ENCODE results near the gene MAPKAPK5. TPM values are rescaled to one million over a fixed set of nuclear protein-coding genes. Genes with fewer than 3 reads are reported as not detected.
"Not testable (repeated sequence)": the region's sequence is repeated elsewhere in the genome, so short reads cannot be mapped to it uniquely, and the experiment has no call there.

Gene MAPKAPK5
- total RNA-seq, 1 donor from 2014 or later = 41.4 TPM

DNA sequence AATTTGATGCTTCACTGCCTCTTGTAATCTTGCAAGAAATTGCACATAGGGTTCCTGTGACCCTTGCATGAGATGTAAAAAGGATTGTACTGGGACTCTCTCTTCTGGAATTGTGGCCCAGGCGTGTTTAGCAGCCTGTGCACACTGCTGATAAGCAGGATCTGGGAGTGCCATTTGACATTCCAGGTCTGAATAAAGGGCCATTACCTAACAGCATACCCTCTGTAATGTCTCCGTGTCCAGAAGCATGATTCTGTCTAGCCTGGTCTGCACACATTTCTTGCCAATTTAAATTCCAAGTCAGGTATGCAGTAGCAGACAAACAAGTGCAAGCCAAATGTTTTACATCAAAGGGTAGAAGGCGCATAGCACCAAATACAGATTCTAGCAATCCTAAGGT lies 18.1 kb upstream of the MAPKAPK5 start:
- Mint-ChIP-seq H3K4me1 (ENCODE audit: unreplicated experiment) (no peaks in the 10 kb centered on the region), H3K27ac (ENCODE audit: unreplicated experiment) (no peak overlapping the region), H3K27me3 (ENCODE audit: unreplicated experiment) (peaks cover 60% of the 10 kb centered on the region), H3K4me3 (ENCODE audit: unreplicated experiment) (no peak overlapping the region), H3K36me3 (ENCODE audit: unreplicated experiment) (no peaks in the 10 kb centered on the region), H3K9me3 (ENCODE audit: unreplicated experiment) (no peaks in the 10 kb centered on the region)
- TF ChIP-seq, protein P1, sequence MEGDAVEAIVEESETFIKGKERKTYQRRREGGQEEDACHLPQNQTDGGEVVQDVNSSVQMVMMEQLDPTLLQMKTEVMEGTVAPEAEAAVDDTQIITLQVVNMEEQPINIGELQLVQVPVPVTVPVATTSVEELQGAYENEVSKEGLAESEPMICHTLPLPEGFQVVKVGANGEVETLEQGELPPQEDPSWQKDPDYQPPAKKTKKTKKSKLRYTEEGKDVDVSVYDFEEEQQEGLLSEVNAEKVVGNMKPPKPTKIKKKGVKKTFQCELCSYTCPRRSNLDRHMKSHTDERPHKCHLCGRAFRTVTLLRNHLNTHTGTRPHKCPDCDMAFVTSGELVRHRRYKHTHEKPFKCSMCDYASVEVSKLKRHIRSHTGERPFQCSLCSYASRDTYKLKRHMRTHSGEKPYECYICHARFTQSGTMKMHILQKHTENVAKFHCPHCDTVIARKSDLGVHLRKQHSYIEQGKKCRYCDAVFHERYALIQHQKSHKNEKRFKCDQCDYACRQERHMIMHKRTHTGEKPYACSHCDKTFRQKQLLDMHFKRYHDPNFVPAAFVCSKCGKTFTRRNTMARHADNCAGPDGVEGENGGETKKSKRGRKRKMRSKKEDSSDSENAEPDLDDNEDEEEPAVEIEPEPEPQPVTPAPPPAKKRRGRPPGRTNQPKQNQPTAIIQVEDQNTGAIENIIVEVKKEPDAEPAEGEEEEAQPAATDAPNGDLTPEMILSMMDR (IDR thresholded peaks at IDR 0.05) = no peak
- no peak for DNase-seq (ENCODE audit: extremely low spot score, unreplicated experiment)

DNA sequence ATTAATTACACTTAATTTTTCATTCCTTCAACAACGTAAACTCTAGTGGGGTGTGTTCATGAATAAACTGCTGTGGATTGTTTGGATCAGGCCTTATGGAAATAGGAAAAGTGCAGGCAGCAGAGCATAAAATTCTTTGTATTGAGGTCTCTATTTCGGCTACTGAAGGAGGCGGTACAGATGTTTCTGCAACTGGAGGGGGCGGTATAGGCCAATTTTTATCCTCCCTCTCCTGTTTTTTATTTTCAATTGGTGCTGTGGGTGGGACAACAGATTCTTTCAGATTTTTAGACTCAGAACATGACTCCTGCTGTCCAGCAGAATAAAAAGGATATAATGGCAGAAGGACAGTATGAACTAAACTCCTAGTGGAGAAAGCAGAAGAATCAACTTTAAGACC lies 17.7 kb upstream of the MAPKAPK5 start:
- not testable (repeated sequence) for H3K4me1 Mint-ChIP-seq (ENCODE audit: unreplicated experiment); H3K27ac Mint-ChIP-seq (ENCODE audit: unreplicated experiment)

DNA sequence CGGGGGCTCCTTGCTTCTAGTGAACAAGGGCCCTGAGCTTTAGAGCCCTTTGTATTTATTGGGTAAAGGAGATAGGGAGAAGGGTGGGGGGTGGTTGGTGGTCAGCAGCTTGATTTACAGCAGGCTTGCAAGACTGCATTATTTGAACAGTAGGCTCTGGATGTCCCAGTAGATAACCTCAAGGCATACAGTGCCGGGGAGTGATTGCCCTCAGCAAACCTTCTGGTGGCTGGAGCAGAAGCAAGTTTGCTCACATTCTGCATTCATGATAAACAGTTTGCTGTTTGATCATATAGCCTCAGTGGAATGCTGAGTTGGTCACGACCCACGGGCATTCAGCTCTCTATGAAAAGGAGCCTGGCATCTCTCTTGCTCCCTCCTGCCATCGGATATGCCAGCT lies 16.5 kb upstream of the MAPKAPK5 start:
- peaks cover 47% of the 10 kb centered on the region for H3K27me3 Mint-ChIP-seq (ENCODE audit: unreplicated experiment)
- no peaks in the 10 kb centered on the region for H3K4me1 Mint-ChIP-seq (ENCODE audit: unreplicated experiment)
- DNase-seq (ENCODE audit: extremely low spot score, unreplicated experiment) = no peak
- H3K27ac Mint-ChIP-seq (ENCODE audit: unreplicated experiment) = no peak overlapping the region
- TF ChIP-seq, protein P1 (IDR thresholded peaks at IDR 0.05) = no peak
- no peaks in the 10 kb centered on the region for H3K9me3 Mint-ChIP-seq (ENCODE audit: unreplicated experiment)
- H3K36me3 Mint-ChIP-seq (ENCODE audit: unreplicated experiment) = no peaks in the 10 kb centered on the region
- H3K4me3 Mint-ChIP-seq (ENCODE audit: unreplicated experiment) = no peak overlapping the region

More for the DNA sequence above, 17.7 kb upstream of the MAPKAPK5 start:
- peaks cover 57% of the 10 kb centered on the region for H3K27me3 Mint-ChIP-seq (ENCODE audit: unreplicated experiment)
- not testable (repeated sequence) for H3K4me3 Mint-ChIP-seq (ENCODE audit: unreplicated experiment); DNase-seq (ENCODE audit: extremely low spot score, unreplicated experiment); H3K36me3 Mint-ChIP-seq (ENCODE audit: unreplicated experiment); H3K9me3 Mint-ChIP-seq (ENCODE audit: unreplicated experiment)
- TF ChIP-seq, protein P1 (IDR thresholded peaks at IDR 0.05) = peak; percentile 46

DNA sequence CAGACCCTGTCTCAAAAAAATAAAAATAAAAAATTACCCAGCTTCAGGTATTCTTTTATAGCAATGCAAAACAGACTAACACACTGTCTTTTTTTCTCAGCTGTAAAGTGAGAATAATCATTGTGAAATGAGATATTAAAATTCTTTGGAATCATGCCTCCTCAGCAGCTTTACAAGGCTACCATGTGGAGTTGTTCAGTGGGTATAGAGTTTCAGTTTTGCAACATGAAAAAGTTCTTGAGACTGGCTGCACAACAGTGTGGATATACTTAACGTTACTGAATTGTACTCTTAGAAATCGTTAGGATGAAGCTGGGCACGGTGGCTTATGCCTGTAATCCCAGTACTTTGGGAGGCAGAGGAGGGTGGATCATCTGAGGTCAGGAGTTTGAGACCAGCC lies 15.7 kb upstream of the MAPKAPK5 start:
- H3K4me3 Mint-ChIP-seq (ENCODE audit: unreplicated experiment) = no peak overlapping the region
- DNase-seq (ENCODE audit: extremely low spot score, unreplicated experiment) = no peak
- TF ChIP-seq, protein P1 (IDR thresholded peaks at IDR 0.05) = no peak
- H3K27ac Mint-ChIP-seq (ENCODE audit: unreplicated experiment) = no peak overlapping the region
- no peaks in the 10 kb centered on the region for H3K4me1 Mint-ChIP-seq (ENCODE audit: unreplicated experiment)
- H3K36me3 Mint-ChIP-seq (ENCODE audit: unreplicated experiment) = no peaks in the 10 kb centered on the region
- peaks cover 40% of the 10 kb centered on the region for H3K27me3 Mint-ChIP-seq (ENCODE audit: unreplicated experiment)
- H3K9me3 Mint-ChIP-seq (ENCODE audit: unreplicated experiment) = no peaks in the 10 kb centered on the region

DNA sequence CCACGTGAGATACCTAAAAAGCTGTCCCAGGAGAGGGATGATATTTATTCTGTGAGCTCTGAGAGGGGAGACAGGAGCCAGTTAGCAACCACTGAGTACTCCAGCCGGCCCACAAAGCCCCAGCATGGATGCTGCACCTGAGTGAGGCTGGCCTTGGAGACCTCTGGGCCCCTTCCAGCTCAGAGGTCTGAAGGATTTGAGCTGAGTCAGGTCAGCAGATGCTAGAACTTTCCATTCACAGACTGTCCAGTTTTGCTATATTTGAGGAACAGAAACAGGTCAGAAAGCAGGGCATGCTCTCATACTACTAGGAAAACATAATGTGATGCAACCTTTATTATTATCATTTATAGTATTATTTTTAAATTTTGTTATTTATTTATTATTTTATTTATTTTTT lies 15.0 kb upstream of the MAPKAPK5 start:
- no peak overlapping the region for H3K27ac Mint-ChIP-seq (ENCODE audit: unreplicated experiment)
- no peak overlapping the region for H3K4me3 Mint-ChIP-seq (ENCODE audit: unreplicated experiment)
- peaks cover 34% of the 10 kb centered on the region for H3K27me3 Mint-ChIP-seq (ENCODE audit: unreplicated experiment)
- DNase-seq (ENCODE audit: extremely low spot score, unreplicated experiment) = no peak
- TF ChIP-seq, protein P1 (IDR thresholded peaks at IDR 0.05) = no peak
- H3K4me1 Mint-ChIP-seq (ENCODE audit: unreplicated experiment) = no peaks in the 10 kb centered on the region
- H3K9me3 Mint-ChIP-seq (ENCODE audit: unreplicated experiment) = no peaks in the 10 kb centered on the region
- no peaks in the 10 kb centered on the region for H3K36me3 Mint-ChIP-seq (ENCODE audit: unreplicated experiment)
